HG02840 (cell line): ENCODE measurements around the gene ZBTB7B.

Experiments
- ATAC-seq: cut with Tn5 transposase; IDR thresholded peaks from one replicate; pipeline ENCODE4 v1.9.1; 2021; ENCODE audit warnings: mild to moderate bottlenecking, moderate library complexity, moderate number of reproducible peaks; ENCODE audit not compliant: unreplicated experiment, low FRiP score

ZBTB7B gene

DNA sequence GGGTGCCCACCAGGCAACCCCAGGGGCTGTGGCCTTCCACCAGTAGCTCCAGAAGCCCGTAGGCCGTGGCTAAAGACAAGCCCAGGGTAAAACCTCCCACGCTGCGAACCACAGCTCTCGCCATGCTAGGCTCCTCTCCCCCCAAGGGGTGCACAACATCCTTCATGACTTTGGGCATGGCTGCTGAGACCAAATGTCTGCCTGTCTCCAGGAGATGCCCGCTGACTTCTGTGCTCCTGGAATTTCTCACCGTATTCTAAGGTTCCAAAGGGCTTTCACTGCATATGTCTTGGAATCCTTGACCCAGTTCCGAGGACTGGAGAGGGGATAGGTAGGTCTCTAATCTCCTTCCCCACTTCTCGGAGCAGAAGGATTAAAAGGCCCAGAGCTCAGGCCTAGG, 30.9 kb downstream of the ZBTB7B start, which contains the start of the genes DCST1 and DCST2:
Gene DCST1 (plus strand): TSS at position 301 of the 400 bp plus-strand sequence. CDS start 213 bp downstream, outside the sequence.
Gene DCST2 (minus strand): TSS at position 258 of the 400 bp plus-strand sequence. CDS start 80 bp downstream, at position 178.
- ATAC-seq, result no peak

DNA sequence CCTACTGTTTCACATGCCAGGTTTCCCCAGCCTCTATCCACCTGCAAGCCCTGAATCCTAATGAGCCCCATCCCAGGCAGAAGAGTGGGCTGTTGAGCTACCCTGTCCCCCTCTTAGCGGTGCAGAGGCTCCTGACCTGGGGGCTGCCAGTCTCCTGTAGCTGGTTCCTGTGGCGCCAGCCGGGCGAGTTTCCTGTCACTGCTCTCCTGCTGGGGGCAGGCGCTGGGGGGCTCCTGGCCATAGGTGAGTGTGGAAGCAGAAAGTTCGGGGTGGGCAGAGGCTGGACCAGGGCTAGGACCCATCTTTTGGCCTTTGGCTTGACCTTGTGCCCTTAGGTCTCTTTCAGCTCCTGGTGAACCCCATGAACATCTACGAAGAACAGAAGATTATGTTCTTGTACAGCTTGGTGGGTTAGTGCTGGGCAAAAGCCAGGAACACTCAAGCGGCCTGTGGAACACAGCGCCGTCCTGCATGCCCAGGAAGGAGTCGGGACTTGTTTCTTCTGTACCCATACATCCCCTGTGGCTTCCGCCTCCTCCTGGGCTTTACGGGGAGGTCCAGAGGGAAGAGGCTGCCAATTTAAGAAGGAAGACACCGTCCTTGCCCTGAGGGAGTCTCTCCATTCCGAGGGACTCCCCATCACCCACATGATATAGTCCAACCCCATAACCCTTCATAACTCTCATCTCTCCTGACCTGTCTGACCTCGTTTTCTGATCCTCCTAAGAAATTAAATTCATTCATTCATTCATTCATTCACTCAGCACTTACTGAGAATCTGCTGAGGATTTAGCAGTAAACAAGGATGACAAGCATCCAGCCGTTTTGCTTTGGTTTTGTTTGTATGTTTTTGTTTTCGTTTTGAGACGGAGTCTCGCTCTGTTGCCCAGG, 32.0 kb downstream of the ZBTB7B start:
- ATAC-seq, result no peak

DNA sequence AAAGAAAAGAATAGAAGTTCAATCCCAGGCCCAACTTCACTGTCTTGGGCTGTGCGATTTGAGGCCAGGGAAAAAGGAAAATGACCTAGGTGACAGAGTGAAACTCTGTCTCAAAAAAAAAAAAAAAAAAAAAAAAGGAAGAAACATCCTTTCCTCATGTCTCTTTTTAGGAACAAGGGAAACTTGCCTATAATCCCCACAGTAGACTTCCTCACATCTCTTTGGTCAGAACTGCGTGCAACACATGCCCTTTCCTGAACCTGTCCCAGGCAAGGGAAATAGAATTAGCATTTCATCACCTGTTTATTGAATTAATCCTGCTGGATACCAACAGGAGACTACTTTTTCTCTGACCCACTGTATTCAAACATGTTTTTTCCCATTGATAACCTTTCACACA, 33.3 kb downstream of the ZBTB7B start:
- no peak for ATAC-seq

DNA sequence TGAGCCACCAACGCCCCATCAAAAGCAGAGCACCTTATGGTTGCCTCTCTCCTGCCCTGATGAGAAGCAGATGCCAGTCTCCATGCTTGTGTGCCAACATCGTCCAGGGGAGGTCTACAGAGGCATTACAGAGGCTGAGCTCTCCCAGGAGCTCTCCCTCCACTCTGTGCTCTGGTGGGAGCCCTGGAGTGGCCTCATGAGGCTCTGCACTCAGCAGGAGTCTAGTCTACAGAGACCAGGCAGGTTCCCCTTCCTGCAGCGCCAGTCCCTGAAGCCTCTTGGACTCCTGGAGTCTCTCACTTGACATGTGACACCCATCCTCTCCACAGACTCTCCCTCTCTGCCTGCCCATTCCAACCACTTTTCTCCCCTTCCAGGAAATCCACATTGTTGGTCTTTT, 34.4 kb downstream of the ZBTB7B start:
- no peak for ATAC-seq

DNA sequence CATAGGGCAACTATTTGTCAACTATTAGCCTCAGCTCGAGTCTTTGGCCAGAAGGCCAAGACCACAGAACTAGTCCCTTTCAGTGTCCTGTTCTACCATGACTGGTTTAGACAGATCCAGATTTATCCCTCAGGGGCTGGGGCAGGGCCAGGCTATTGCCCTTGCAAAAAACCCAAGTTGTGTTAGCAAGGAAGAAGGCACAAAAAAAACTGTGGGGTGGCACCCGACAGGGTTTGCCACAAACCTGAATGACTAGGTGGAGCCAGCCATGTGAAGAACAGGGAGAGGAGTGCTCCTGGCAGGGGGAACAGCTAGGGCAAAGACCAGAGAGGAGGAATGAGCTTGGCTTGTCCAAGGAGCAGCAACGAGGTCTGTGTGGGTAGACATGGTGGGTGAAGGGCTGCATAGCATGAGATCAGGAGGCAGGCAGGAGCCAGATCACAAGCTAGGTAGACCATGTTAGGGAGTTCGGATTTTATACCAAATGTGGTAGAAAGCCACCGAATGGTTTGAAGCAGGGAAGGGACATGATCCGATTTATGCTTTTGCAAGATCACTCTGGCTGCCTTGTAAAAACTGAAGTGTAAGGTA, 35.3 kb downstream of the ZBTB7B start:
- no peak for ATAC-seq

DNA sequence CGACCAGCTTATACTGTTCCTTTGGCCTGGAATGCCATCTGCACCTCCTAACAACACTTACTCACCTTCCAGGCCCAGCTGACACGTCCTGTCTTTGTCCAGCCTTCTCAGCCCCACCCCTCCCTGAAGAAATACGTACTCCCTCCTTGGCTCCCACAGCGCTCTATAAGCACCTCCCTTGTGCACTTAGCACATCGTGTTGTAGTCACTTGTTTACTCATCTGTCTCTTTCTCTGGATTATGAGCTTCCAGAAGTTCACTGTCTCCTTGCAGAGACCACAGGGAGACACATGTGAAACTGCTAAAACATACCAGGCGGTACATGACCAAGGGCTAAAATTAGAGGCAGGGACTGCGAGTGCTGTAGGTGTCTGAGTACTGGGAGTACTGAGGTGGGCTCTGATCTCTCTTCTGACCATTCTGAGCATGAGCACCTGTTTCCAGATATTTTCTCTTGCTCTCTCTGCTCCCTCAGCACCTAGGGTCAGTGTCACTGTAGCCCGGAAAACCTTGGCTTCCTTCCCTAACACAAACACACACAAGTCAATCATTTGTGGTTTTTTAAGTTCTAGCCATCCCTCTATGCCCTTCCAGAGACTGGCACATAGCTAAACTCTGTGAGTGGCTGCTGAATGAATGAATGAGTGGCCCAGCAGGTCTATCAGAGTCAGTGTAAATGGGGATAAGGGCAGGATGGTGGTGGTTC, 36.2 kb downstream of the ZBTB7B start:
- no peak for ATAC-seq

DNA sequence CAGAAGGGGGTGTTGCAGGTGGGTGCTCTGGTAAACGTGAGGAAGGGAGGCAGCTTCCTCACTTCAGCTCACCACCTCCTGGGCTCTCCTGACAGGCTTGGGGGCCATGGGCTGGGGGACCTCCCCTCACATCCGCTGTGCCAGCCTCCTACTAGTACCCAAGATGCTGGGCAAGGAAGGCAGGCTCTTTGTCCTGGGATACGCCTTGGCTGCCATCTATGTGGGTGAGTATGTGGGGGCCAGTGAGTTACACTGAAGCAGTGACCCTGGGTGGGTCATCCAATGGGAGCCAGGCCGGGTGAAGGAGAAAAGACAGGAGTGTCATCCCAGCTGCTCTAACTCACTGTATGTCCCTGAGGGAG, 36.7 kb downstream of the ZBTB7B start:
- ATAC-seq, result no peak

DNA sequence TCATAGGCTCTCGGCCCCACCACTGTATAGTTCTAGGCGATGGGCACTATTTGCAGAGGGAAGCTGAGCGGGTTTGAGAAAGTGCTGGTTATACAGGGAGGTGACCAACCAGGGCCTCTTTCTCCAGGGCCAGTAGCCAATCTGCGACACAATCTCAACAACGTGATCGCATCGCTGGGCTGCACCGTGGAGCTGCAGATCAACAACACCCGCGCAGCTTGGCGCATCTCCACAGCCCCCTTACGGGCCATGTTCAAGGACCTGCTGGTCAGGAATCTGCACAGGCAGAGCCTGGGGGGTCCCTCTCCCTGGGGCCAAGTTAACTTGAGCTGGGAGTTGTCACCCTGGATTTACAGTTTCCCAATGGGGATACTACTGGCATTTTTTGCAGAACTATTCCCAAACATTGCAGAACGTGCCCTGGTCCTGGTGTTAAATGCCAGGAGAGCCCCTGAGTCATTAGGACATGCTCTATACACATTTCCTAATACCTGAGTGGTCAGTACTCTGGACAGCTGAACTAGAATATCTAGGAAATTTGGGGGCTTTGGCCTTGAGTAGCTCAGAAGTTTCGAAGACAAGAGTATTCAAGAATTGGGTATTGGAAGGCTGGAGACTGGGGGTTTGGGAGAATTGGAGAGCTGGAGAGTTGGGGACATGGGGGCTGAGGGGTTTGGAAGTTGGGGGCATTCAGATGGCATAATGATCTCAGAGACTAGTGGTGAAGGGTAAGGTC, 37.9 kb downstream of the ZBTB7B start:
- no peak for ATAC-seq

DNA sequence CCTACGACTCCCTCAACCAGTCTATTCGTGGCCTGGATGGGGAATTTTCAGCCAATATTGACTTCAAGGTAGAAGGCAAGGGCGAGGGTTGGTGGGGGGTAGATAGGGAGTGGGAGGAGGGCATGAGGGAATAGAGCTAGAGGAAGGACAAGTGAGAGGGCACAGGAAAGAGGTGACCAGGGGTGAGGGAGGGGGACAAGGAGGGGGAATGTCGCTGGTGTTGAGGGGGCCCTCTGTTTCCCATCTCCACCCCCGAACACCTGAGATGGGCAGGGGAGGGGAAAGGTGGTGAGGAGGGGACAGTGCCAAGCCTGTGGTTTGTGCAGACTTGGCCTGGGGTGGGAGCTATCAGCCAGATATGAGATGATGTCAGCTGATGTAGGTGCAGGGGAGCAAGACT, 40.2 kb downstream of the ZBTB7B start:
- ATAC-seq, result no peak

DNA sequence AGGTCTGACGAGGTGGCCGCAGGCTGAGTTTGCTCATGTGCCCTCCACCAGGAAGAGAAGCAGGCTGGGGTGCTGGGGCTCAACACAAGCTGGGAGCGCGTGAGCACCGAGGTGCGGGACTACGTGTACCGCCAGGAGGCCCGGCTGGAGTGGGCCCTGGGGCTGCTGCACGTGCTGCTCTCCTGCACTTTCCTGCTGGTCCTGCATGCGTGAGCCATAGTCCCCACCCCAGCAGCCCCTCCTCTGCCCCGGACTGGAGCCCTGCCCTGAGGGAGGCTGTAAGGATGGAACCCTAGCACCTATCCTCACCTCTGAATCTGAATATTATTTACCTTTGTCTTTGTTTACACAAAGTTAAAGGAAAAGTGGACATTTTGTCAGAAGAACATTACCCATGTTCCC, 40.7 kb downstream of the ZBTB7B start:
- no peak for ATAC-seq

DNA sequence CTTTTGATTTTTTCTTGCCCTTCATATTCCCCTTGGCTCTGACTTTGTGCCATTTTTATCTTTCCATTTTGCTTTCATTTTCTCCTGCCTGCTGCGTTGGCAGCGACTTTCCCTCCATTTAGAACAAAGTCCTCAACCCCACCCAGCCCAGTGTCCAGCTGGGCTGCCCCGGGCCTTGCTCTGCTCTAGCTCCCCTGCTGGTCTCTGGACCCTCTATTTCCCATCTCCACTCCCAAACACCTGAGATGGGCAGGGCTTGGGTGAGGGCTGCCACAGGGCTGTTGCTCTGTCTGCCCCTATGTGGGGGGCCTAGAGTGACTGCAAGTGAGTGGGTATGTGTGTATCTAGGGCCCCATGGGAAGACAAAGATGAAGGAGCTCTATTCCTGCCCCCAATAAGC, 41.2 kb downstream of the ZBTB7B start:
- ATAC-seq, result no peak

DNA sequence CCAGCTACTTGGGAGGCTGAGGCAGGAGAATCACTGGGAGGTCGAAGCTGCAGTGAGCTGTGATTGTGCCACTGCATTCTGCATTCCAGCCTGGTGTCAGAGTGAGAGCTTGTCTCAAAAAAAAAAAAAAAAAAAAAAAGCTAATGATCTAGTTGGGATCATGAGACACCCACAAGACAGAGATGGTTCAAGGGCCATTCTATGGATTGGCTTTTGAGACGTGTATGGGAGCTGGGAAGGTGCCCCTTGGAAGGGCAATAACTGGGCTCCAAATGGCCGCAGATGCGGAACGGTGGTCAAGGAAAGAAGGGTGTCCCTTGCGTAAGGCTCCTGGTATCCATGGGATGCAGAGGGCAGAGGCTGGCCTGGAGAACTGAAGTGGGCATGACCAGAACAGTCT, 41.8 kb downstream of the ZBTB7B start:
- no peak for ATAC-seq

DNA sequence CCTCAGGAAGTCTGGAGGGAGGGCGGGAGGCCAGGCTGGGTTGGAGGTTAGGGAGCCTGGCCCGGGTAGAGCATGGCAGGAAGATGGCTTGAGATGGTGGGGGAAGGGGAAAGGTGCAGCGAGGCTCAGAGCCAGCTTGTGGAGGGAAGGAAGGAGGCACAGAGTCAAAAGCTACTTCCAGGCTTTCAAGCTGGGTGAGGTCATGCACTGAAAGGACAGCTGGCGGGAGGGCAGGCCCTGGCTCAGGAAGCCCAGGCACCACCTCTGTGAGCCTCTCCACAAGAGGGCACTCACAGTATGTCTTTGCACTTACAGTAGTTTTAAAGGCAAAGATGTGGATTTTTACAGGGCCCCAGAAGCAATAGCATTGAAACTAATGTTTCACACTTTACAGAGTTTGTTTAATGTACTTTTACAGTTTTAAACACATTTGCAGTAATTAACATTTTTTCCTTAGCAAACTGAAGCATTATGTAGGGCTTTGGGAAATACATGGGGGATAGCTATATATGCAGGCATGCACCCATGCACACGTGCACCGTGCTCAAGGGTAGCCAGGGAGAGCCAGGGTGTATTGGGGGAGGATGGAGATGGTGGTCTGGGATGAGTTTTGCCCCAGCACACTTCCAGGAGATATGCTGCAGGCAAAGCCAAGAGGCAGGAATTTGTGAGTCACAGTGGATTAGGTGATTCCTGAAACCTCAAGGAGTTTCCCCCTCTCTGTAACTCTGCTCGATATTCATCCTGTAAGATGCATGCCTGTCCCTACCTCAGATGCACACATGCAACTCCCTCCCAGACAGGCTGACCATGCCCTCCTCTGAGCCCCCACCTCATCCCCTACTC, 42.4 kb downstream of the ZBTB7B start:
- no peak for ATAC-seq

DNA sequence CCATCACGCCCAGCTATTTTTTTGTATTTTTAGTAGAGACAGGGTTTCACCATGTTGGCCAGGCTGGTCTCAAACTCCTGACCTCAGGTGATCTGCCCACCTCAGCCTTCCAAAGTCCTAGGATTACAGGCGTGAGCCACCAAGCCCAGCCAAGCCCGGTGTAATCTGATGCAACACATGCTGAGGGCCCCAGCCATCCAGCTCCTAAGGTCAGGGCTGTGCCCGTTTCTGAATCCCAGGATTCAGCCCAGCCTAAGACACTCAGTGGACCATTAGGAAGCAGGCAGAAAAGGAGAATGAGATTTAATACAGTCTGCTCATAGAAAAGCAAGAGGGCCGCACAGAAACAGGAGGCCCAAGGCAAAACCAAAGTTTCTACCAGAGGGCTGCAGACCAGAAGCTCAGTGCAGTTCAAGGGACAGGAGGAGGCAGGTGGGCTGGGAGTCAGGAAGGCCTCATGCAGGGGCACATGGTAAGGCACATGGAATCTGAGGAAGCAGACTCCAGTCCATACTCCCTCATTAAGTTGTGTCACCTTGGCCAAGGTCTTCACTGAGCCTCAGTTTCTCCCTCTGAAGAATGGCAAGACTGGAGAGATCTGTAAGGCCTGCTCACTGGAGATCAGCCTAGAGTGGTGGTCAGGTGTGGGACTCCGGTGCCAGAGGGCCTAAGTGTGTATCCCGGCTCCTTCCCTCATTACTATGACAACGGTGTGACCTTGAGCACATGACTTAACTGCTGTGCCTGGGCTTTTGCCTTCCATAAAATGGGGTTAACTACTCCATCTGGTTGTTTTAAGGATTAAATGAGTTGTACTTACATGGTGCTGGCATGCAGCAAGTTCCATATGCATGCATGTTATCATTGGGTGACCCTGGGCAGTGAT, 46.1 kb downstream of the ZBTB7B start:
- no peak for ATAC-seq

DNA sequence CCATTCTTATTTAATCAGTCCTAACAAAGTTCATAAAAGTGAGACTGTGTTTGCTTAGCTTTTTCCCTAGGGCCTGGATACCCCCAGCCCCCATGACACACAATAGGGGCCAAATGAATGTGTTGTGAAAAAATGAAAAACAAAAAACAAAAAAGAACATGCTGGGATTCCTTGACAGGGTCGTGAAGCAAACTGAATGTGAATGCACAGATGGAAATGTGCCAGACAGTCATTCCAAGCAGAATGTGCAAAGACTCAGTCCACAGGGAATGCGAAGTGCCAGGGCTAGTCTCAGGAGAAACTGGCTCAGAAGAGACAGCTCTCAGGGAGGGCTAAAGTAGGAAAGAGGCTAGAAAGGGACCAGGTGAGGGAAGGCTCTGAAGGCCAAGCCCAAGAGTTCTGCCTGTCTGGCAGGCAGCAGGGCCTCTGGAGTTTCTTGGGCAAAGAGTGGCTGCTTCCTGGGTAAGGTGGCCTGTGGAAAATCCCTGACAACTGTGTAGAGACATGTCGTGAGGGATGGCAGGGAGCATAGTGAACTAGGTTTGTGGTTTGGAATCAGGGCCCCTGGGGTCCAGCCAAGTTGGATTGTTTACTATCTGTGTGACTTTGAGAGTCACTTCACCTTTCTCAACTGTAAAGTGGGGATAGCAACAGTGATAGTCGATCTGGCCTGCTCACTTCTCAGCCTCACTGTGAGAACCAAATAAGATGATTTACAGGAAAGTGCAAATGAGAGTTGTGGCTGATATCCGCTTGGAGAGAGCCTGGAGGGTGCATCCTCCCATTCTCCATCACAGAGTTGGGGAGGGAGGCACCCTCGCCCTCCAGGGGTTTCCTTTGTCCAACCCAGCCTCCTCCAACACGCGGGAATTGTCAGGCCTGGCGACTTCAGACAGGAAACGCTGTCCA, 47.3 kb downstream of the ZBTB7B start:
- ATAC-seq, result no peak

DNA sequence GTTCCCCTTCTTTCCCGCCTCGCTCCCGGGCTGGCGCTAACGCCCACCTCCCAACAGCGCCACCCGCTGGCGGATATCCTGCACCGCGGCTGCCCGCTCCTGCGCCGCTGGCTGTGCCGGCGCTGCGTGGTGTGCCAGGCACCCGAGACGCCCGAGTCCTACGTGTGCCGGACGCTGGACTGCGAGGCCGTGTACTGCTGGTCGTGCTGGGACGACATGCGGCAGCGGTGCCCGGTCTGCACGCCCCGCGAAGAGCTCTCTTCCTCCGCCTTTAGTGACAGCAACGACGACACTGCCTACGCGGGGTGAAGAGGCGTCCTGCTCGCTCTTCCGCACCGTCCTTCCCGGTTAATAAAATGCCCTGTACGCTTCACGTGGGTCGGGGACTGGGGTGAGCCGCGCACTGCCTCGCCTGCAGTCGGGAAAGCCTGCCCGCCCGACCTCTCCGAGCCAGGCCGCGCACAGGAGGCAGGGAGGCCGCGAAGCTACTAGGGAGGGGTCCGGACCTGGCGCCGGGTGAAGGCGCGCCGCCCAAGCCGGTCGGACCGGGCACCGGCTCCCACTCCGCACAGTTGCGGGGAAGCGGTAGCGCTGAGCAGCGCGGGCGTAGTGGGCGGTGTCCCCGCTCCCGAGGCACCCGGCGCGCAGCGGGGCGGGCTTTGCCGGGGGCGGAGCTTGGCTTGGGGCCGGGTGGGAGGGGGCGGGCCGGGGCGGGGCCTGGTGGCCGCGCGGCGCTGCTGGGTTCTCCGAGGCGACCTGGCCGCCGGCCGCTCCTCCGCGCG, 48.1 kb downstream of the ZBTB7B start, which contains the start of gene ADAM15:
Gene ADAM15 (plus strand): TSS at position 757 of the 782 bp plus-strand sequence. CDS start 71 bp downstream, outside the sequence.
- ATAC-seq, result peak; percentile 61

DNA sequence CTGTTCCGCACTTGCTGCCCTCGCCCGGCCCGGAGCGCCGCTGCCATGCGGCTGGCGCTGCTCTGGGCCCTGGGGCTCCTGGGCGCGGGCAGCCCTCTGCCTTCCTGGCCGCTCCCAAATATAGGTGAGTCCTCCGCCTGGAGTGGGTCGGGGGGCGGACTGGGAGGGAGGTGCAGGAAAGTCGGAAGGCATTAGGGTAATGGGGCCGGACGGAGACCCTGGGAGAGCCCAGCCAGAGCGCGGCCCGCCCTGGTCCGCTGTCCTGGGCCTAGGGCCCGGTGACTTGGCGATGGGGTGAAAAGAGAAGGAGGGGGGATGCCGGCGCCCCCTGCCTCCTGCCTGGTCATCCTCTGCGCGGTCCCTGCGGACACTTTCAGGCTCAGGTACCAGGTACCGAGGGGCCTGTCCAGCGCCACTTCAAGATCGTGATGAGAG, 48.8 kb downstream of the ZBTB7B start:
- ATAC-seq, result peak; percentile 21
